HEK293T (cell line): ENCODE data around the gene COQ3.

Experiments
- CTCF ChIA-PET: fragments of 350-600 bp; formaldehyde crosslinking; extraction: SDS; loops from one replicate; lab custom pipeline; 2021; ENCODE audit warnings: antibody characterized with exemption, inconsistent platforms; lab: Yijun Ruan, JAX
- POLR2A ChIA-PET: fragments of 350-600 bp; formaldehyde crosslinking; extraction: SDS; loops from one replicate; lab custom pipeline; 2020; ENCODE audit warnings: antibody characterized with exemption, inconsistent platforms; lab: Yijun Ruan, JAX
- DNase-seq: peaks from one replicate; pipeline ENCODE4 v3.0.0; 2012; ENCODE audit warnings: mixed read lengths; ENCODE audit errors: extremely low spot score
- ARNT ChIP-seq: fragments of 450-650 bp; IDR thresholded peaks from 2 replicates; pipeline ENCODE4 v1.6.1; 2017; ENCODE audit warnings: mild to moderate bottlenecking
- BHLHE40 ChIP-seq: fragments of 450-650 bp; IDR thresholded peaks from 2 replicates; pipeline ENCODE4 v1.6.1; 2016; ENCODE audit warnings: mild to moderate bottlenecking, moderate library complexity, borderline replicate concordance
- CTBP1 ChIP-seq: fragments of 450-650 bp; IDR thresholded peaks from 2 replicates; pipeline ENCODE4 v1.6.1; 2016; ENCODE audit warnings: borderline replicate concordance
- ELF4 ChIP-seq: fragments of 450-650 bp; IDR thresholded peaks from 2 replicates; pipeline ENCODE4 v1.6.1; 2017; ENCODE audit warnings: antibody characterized with exemption
- FOXA1 ChIP-seq: fragments of 450-650 bp; IDR thresholded peaks from 2 replicates; pipeline ENCODE4 v1.6.1; 2016; ENCODE audit warnings: mild to moderate bottlenecking
- FOXM1 ChIP-seq: fragments of 450-650 bp; IDR thresholded peaks from 2 replicates; pipeline ENCODE4 v1.6.1; 2017; ENCODE audit warnings: mild to moderate bottlenecking, borderline replicate concordance
- HDGF ChIP-seq: fragments of 450-650 bp; IDR thresholded peaks from 2 replicates; pipeline ENCODE4 v1.6.1; 2017; ENCODE audit warnings: antibody characterized with exemption, borderline replicate concordance
- L3MBTL2 ChIP-seq: fragments of 450-650 bp; conservative IDR thresholded peaks from 2 replicates; pipeline ENCODE4 v1.6.1; 2016; ENCODE audit warnings: mild to moderate bottlenecking
- NFRKB ChIP-seq: fragments of 450-650 bp; IDR thresholded peaks from 2 replicates; pipeline ENCODE4 v1.6.1; 2016; ENCODE audit warnings: mild to moderate bottlenecking, moderate library complexity
- SP1 ChIP-seq: fragments of 450-650 bp; IDR thresholded peaks from 2 replicates; pipeline ENCODE4 v1.6.1; 2017
- SUZ12 ChIP-seq: fragments of 450-650 bp; IDR thresholded peaks from 2 replicates; pipeline ENCODE4 v1.6.1; 2016; ENCODE audit warnings: mild to moderate bottlenecking
- TARDBP ChIP-seq: fragments of 450-650 bp; IDR thresholded peaks from 2 replicates; pipeline ENCODE4 v1.6.1; 2016
- ZNF384 ChIP-seq: fragments of 450-650 bp; IDR thresholded peaks from 2 replicates; pipeline ENCODE4 v1.6.1; 2016
- TF ChIP-seq, protein P1 (sequence below): fragments of 450-650 bp; IDR thresholded peaks from 2 replicates; pipeline ENCODE4 v1.6.1; 2016

The COQ3 gene

DNA sequence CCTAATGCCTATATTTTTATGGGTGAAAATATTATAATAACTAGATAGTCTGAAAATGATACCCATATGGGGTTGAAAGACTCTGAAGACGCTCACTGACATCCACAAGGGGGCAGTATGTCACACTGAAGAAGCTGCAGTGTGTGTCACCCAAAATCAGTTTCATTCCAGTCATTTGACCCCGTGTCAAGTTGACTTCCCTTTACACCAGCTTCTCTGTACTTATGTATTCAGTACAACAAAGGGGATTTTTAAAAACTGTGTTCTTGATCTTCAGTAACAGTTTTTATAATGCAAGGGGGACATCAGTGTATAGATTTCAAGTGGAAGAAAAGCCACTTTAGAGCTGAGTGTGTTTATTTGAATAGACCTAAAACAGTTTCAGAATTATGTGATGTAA is 63.8 kb downstream of the COQ3 start:
- no peak for TF ChIP-seq FOXA1
- TF ChIP-seq, protein P1, sequence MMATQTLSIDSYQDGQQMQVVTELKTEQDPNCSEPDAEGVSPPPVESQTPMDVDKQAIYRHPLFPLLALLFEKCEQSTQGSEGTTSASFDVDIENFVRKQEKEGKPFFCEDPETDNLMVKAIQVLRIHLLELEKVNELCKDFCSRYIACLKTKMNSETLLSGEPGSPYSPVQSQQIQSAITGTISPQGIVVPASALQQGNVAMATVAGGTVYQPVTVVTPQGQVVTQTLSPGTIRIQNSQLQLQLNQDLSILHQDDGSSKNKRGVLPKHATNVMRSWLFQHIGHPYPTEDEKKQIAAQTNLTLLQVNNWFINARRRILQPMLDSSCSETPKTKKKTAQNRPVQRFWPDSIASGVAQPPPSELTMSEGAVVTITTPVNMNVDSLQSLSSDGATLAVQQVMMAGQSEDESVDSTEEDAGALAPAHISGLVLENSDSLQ: no peak
- TF ChIP-seq ELF4: no peak
- no peak for TF ChIP-seq FOXM1
- TF ChIP-seq BHLHE40: no peak
- no peak for TF ChIP-seq NFRKB
- no peak for TF ChIP-seq SP1
- TF ChIP-seq SUZ12: no peak
- TF ChIP-seq ZNF384: no peak
- TF ChIP-seq L3MBTL2: no peak
- TF ChIP-seq TARDBP: no peak
- no peak for TF ChIP-seq HDGF
- ChIA-PET CTCF (interaction anchor here (0.5 to 3.0 kb wide), 25 partner anchors 9 to 844 kb away, joined by 3 to 15 read pairs (median 4); partner anchors contain the start of genes COQ3 and FAXC), POLR2A (interaction anchor here (1.0 to 2.5 kb wide), 3 partner anchors 14 to 95 kb away, joined by 3 to 13 read pairs (median 12); partner anchors contain the start of genes COQ3 and PNISR)
- peak; percentile 67 for DNase-seq

DNA sequence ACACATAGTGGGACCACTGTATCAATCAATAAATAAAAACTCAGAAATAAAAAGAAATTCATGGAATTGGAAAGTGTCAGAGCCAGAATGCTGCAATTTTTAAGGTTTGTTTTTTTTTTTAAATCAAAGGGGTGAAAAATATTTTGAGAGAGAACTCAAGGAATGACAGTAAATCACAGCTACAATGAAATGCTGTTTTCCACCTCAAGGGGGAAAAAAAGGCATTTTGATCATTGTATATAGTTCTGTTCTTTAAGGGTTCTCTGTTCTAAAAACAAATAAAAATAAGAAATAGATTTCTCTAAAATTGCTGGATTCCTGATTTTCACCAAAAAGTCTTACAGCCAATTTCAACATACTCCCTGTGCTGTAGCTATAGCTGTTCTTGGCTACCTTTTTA is 69.0 kb downstream of the COQ3 start:
- ChIA-PET CTCF (interaction anchor here (1.1 to 1.2 kb wide), 2 partner anchors 10 to 17 kb away, joined by 3 read pairs; no protein-coding TSS in a partner anchor), POLR2A (no interaction called here)
- TF ChIP-seq SUZ12 (no peak), CTBP1 (no peak), ZNF384 (no peak), ARNT (no peak), HDGF (no peak), L3MBTL2 (no peak), SP1 (no peak), FOXA1 (no peak)
- TF ChIP-seq, protein P1: no peak
- no peak for DNase-seq
